Nephron progenitor cell (in vitro differentiated cells): ENCODE data around the gene CPNE5.
A peak's percentile ranks its signal among the peaks of the same experiment; 100 is the strongest.

Experiments used
- DNase-seq: peaks from one replicate; pipeline ENCODE4 v3.0.0; 2021
- H3K27ac Mint-ChIP-seq: 2 replicates; pipeline ENCODE4 v1.8.0; 2021; ENCODE audit warnings: mild to moderate bottlenecking, moderate library complexity, mixed read lengths
- H3K27me3 Mint-ChIP-seq: 2 replicates; pipeline ENCODE4 v1.8.0; 2021; ENCODE audit warnings: mild to moderate bottlenecking, low read depth, mixed read lengths; ENCODE audit not compliant: poor library complexity
- H3K36me3 Mint-ChIP-seq: 2 replicates; pipeline ENCODE4 v1.8.0; 2021; ENCODE audit warnings: low read depth, mixed read lengths
- H3K4me1 Mint-ChIP-seq: 2 replicates; pipeline ENCODE4 v1.8.0; 2021; ENCODE audit warnings: mixed read lengths
- H3K4me3 Mint-ChIP-seq: 2 replicates; pipeline ENCODE4 v1.8.0; 2021; ENCODE audit warnings: mild to moderate bottlenecking, moderate library complexity, mixed read lengths
- H3K9me3 Mint-ChIP-seq: 2 replicates; pipeline ENCODE4 v1.8.0; 2021; ENCODE audit warnings: mild to moderate bottlenecking, moderate library complexity, mixed read lengths
- TF ChIP-seq, protein P1 (sequence below): fragments of 200-600 bp; sonication (generic); IDR thresholded peaks from 2 replicates; pipeline ENCODE4 v1.5.0; 2021; ENCODE audit warnings: antibody characterized with exemption

Gene CPNE5

DNA sequence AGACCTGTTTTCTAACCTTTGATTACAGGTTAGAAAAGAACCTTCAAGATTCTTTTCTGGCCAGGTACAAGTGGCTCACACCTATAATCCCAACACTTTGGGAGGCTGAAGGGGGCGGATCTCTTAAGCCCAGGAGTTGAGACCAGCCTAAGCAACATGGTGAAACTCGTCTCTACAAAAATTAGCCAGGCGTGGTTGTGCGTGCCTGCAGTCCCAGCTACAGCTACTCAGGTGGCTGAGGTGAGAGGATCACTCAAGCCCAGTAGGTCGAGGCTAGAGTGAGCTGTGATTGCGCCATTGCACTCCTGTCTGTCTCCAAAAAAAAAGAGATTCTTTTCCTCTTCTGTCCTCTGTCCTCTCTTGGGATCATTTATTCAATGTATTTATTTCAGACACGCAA, 20.9 kb upstream of the CPNE5 start:
- Mint-ChIP-seq H3K4me3 (no peak overlapping the region), H3K36me3 (peaks cover 65% of the 10 kb centered on the region)

DNA sequence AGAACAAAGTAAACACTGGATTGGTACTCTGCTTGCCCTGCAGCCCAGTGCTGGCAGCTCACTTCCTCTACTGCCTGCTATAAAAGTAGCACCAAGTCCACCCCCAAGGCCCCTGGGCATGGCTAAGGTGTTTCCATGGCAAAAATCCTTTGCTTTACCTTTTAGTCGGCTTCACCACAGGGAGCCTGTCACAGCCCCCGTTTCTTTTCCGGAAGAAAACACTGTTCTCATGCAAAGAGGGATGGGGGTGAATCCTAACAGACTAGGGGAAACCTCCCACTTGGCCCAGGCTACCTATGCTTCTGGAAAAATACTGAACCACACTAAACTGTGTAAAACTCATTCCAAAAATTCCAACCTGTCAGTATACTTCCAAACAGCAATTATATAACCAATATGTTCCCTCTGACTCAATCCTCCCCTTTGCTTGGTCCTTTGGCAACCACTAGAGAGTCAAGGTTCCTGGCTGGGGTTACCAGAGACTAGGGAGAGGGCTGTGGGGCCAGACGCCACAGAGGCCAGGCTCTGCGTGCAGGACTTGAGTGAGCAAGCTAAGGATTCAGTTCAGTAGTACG, 19.2 kb upstream of the CPNE5 start:
- peaks cover 18% of the 10 kb centered on the region for H3K4me1 Mint-ChIP-seq
- H3K36me3 Mint-ChIP-seq, result peaks cover 60% of the 10 kb centered on the region
- no peaks in the 10 kb centered on the region for H3K9me3 Mint-ChIP-seq
- DNase-seq, result no peak
- peak overlapping the region; percentile 67 for H3K27ac Mint-ChIP-seq
- H3K4me3 Mint-ChIP-seq, result no peak overlapping the region
- TF ChIP-seq, protein P1, sequence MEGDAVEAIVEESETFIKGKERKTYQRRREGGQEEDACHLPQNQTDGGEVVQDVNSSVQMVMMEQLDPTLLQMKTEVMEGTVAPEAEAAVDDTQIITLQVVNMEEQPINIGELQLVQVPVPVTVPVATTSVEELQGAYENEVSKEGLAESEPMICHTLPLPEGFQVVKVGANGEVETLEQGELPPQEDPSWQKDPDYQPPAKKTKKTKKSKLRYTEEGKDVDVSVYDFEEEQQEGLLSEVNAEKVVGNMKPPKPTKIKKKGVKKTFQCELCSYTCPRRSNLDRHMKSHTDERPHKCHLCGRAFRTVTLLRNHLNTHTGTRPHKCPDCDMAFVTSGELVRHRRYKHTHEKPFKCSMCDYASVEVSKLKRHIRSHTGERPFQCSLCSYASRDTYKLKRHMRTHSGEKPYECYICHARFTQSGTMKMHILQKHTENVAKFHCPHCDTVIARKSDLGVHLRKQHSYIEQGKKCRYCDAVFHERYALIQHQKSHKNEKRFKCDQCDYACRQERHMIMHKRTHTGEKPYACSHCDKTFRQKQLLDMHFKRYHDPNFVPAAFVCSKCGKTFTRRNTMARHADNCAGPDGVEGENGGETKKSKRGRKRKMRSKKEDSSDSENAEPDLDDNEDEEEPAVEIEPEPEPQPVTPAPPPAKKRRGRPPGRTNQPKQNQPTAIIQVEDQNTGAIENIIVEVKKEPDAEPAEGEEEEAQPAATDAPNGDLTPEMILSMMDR, result no peak
- no peaks in the 10 kb centered on the region for H3K27me3 Mint-ChIP-seq

More for the DNA sequence above, 20.9 kb upstream of the CPNE5 start:
- no peaks in the 10 kb centered on the region for H3K9me3 Mint-ChIP-seq
- no peak for DNase-seq
- TF ChIP-seq, protein P1, result no peak
- H3K27ac Mint-ChIP-seq, result no peak overlapping the region
- peaks cover 30% of the 10 kb centered on the region for H3K4me1 Mint-ChIP-seq
- no peaks in the 10 kb centered on the region for H3K27me3 Mint-ChIP-seq

DNA sequence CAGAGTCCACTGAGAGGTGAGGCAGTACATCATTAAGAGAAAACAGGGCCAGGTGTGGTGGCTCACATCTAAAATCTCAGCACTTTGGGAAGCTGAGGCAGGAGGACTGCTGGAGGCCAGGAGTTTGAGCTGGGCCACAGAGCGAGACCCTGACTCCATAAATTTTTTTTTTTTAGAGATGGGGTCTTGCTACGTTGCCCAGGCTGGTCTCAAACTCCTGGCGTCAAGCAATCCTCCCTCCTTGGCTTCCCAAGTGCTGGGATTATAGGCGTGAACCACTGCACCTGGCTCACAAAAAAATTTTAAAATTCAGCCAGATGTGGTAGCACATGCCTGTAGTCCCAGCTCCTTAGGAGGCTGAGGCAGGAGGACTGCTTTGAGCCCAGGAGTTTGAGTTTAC, 18.1 kb upstream of the CPNE5 start:
- peaks cover 53% of the 10 kb centered on the region for H3K36me3 Mint-ChIP-seq
- DNase-seq, result no peak
- H3K4me3 Mint-ChIP-seq, result no peak overlapping the region
- no peaks in the 10 kb centered on the region for H3K27me3 Mint-ChIP-seq
- H3K4me1 Mint-ChIP-seq, result peaks cover 6% of the 10 kb centered on the region
- H3K9me3 Mint-ChIP-seq, result no peaks in the 10 kb centered on the region
- TF ChIP-seq, protein P1, result no peak
- H3K27ac Mint-ChIP-seq, result no peak overlapping the region

DNA sequence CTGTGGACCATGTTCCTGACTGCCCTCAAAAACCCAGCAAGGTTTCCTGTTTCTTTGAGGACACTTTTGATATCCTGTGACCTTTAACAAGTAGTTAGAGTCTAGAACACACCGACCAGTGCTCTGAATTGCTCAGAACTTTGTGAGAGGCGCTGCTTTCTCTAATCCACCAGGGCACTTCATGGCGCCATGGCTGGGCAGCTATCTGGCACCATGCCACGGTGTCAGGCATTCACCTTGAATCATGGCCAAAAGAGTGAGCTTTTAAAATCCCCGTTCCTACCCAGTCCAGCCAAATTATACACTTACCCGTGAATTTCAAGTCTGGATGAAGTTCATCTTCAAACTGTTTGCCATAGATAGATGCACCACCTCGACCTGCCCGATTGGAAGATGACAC, 17.0 kb upstream of the CPNE5 start:
- TF ChIP-seq, protein P1, result no peak
- Mint-ChIP-seq H3K4me1 (peaks cover 6% of the 10 kb centered on the region), H3K36me3 (peaks cover 49% of the 10 kb centered on the region), H3K27ac (no peak overlapping the region), H3K27me3 (no peaks in the 10 kb centered on the region), H3K4me3 (no peak overlapping the region), H3K9me3 (no peaks in the 10 kb centered on the region)
- no peak for DNase-seq

DNA sequence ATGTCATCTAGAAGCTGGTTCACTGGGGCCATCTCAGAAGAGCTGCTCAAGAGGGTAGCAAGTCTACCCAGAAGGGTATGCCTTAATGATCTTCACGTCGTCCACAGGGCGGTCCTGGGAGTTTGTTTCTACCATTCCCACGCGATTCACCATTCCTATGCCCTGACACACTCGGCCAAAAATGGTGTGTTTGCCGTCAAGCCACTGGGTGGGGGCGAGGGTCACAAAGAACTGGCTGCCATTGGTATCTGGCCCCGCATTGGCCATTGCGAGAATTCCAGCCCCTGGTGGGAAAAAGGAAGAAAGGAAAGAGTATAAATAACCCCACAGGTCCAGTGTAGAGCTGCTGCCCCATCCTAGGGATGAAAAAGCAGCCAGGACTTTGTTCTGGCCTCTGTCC, 16.5 kb upstream of the CPNE5 start:
- H3K4me1 Mint-ChIP-seq, result peaks cover 10% of the 10 kb centered on the region
- peaks cover 44% of the 10 kb centered on the region for H3K36me3 Mint-ChIP-seq
- no peak overlapping the region for H3K27ac Mint-ChIP-seq
- TF ChIP-seq, protein P1, result no peak
- H3K9me3 Mint-ChIP-seq, result no peaks in the 10 kb centered on the region
- no peak overlapping the region for H3K4me3 Mint-ChIP-seq
- no peaks in the 10 kb centered on the region for H3K27me3 Mint-ChIP-seq
- no peak for DNase-seq

DNA sequence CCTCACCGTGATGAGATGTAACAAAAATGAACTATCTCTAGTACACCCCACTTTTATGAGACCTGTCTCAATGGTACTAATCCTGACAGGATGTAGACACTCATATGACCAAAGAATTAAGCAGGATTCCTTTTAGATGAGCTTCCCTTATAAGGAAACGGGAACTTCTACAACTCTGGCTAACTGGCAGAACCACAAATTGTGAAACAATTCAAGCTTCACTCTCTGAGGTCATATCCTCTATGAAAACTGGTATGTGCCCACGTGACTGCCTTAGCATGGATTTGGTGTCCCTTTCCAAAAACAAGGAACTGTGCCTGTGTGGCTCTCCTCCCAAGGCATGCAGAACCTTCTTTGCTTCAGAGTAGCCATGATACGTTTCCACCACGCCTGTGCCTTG, 14.1 kb upstream of the CPNE5 start:
- H3K27ac Mint-ChIP-seq, result peak overlapping the region; percentile 75
- H3K36me3 Mint-ChIP-seq, result peaks cover 23% of the 10 kb centered on the region
- no peaks in the 10 kb centered on the region for H3K9me3 Mint-ChIP-seq
- no peak overlapping the region for H3K4me3 Mint-ChIP-seq
- TF ChIP-seq, protein P1, result no peak
- DNase-seq, result no peak
- H3K4me1 Mint-ChIP-seq, result peaks cover 29% of the 10 kb centered on the region
- peaks cover 7% of the 10 kb centered on the region for H3K27me3 Mint-ChIP-seq
